Activated T-cell treated with anti-CD3 and anti-CD28 coated beads, Interleukin-2, amount 50 U/mL, for 24 hours (primary cell): Measurements from ENCODE around the gene PDE4D.

Experiments
- DNase-seq: peaks from one replicate; pipeline ENCODE4 v3.0.0-alpha.2; 2020
- H3K27ac Mint-ChIP-seq: 2 replicates; pipeline ENCODE4 v1.8.0; 2020; ENCODE audit warnings: mild to moderate bottlenecking, mixed read lengths
- H3K27me3 Mint-ChIP-seq: 2 replicates; pipeline ENCODE4 v1.8.0; 2020; ENCODE audit warnings: mixed read lengths
- H3K36me3 Mint-ChIP-seq: 2 replicates; pipeline ENCODE4 v1.8.0; 2020; ENCODE audit warnings: low read depth, mixed read lengths
- H3K4me1 Mint-ChIP-seq: 2 replicates; pipeline ENCODE4 v1.8.0; 2020; ENCODE audit warnings: low read depth, mixed read lengths
- H3K4me3 Mint-ChIP-seq: 2 replicates; pipeline ENCODE4 v1.8.0; 2020; ENCODE audit warnings: mild to moderate bottlenecking, moderate library complexity, mixed read lengths
- H3K9me3 Mint-ChIP-seq: 2 replicates; pipeline ENCODE4 v1.8.0; 2020; ENCODE audit warnings: mixed read lengths

Gene PDE4D

GRCh38 chr5:58946230-58946629 is 947.3 kb downstream of the PDE4D start:
- no peaks in the 10 kb centered on the region for H3K27me3 Mint-ChIP-seq
- DNase-seq: no peak
- peaks cover 4% of the 10 kb centered on the region for H3K9me3 Mint-ChIP-seq
- H3K4me1 Mint-ChIP-seq: no peaks in the 10 kb centered on the region
- no peak overlapping the region for H3K27ac Mint-ChIP-seq
- no peaks in the 10 kb centered on the region for H3K36me3 Mint-ChIP-seq
- H3K4me3 Mint-ChIP-seq: no peak overlapping the region

DNA sequence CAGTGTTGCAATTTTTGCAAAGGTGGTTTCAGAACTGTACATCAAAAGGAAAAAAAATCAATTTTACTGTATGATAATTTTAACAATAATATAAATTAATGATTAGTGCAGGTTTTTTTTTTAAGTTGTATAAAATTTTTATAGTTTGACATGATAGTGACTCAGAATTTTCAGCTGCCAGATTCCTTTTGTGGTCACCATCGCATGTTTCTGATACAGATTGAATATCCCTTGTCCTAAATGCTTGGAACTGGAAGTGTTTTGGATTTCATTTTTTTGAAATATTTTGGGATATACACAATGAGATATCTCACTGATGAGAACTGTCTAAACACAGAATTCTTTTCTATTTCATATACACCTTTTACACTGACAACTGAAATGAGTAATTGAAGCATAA is 949.3 kb downstream of the PDE4D start:
- Mint-ChIP-seq H3K4me3 (no peak overlapping the region), H3K36me3 (no peaks in the 10 kb centered on the region), H3K9me3 (peaks cover 4% of the 10 kb centered on the region), H3K27me3 (no peaks in the 10 kb centered on the region), H3K27ac (no peak overlapping the region), H3K4me1 (no peaks in the 10 kb centered on the region)
- DNase-seq: no peak

DNA sequence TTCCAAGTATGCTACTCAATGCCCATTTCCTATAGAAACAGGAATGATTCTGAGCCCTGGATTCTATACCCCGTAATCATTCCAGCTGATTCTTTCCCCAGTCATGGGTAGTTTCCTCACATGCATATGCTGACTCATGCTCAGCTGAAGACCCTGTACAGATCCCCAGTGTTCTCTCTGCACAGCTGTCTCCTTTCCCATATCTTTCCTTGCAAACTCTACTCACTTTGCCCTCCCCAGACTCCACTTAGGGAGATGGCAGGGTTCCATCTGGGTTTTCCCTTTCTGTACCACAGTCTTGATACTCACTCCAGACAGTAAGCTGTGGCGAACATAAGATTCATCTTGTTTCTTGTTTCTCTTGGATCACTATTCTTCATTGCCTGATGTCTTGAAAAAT is 953.1 kb downstream of the PDE4D start:
- no peak for DNase-seq

DNA sequence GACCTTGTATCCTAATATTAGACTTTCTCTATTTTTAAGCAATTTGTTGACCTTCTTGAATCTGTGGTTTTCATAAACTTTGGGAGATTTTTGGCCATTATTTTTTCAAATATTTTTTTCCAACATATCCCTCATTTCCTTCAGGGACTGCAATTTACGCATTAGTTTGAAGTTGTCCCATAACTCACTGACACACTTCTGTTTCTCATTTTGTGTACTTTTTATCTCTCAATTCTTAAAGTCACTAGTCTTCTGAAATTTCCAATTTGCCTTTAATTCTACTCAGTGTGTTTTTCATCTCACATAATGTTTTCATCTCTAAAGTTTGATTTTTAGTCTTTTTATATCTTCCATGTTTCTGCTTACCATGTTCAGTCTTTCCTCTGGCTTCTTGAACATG is 953.9 kb downstream of the PDE4D start:
- no peaks in the 10 kb centered on the region for H3K27me3 Mint-ChIP-seq
- H3K36me3 Mint-ChIP-seq: no peaks in the 10 kb centered on the region
- peaks cover 13% of the 10 kb centered on the region for H3K4me1 Mint-ChIP-seq
- DNase-seq: no peak
- H3K9me3 Mint-ChIP-seq: peaks cover 4% of the 10 kb centered on the region
- H3K4me3 Mint-ChIP-seq: no peak overlapping the region
- H3K27ac Mint-ChIP-seq: no peak overlapping the region

More for the DNA sequence above, 953.1 kb downstream of the PDE4D start:
- Mint-ChIP-seq H3K36me3 (no peaks in the 10 kb centered on the region), H3K27me3 (no peaks in the 10 kb centered on the region), H3K9me3 (peaks cover 4% of the 10 kb centered on the region), H3K4me1 (peaks cover 7% of the 10 kb centered on the region), H3K4me3 (no peak overlapping the region), H3K27ac (no peak overlapping the region)

DNA sequence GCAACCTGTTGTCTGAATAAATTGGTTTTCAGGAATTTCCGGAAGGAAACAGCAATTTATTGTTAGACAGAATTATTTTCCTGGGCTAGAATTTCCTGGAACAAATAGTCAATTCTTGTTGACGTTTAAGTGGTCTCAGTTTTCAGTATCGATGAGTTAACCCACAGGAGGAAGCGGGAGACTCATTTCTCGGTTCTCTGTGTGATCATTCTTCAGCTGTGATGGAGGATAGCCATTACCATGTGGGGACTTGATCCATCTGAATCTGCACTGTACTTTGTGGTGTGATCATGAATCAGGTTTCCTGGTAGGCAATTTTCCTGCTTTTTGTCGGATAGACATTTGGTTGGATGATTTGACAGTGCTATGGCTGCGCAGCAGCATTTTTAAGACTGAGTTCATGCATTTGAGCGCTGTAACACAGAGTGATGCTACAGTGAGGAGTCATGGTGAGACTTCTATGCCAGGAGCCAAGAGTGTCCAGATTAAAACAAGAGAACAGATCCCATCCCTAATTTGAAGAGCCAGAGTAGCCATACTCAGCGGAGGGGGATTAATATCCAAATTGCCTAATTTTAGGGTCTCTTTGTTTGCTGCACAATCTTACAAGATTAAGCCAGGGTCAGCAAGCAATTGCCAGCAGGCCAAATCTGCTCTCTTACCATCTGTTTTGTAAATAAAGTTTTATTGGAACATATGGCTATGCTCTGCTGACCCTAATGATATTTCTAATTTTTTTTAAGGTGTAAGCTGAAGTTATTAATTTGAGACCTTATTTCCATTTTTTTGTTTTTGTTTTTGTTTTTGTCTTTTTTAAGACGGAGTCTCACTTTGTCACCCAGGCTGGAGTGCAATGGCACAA is 954.7 kb downstream of the PDE4D start:
- DNase-seq: no peak
- H3K9me3 Mint-ChIP-seq: peaks cover 4% of the 10 kb centered on the region
- no peaks in the 10 kb centered on the region for H3K36me3 Mint-ChIP-seq
- no peak overlapping the region for H3K27ac Mint-ChIP-seq
- H3K27me3 Mint-ChIP-seq: no peaks in the 10 kb centered on the region
- H3K4me1 Mint-ChIP-seq: peaks cover 21% of the 10 kb centered on the region
- H3K4me3 Mint-ChIP-seq: no peak overlapping the region

GRCh38 chr5:58937031-58937681 is 956.4 kb downstream of the PDE4D start:
- Mint-ChIP-seq H3K27me3 (no peaks in the 10 kb centered on the region), H3K4me3 (no peak overlapping the region), H3K36me3 (no peaks in the 10 kb centered on the region), H3K27ac (no peak overlapping the region), H3K9me3 (no peaks in the 10 kb centered on the region), H3K4me1 (peaks cover 28% of the 10 kb centered on the region)
- DNase-seq: no peak

DNA sequence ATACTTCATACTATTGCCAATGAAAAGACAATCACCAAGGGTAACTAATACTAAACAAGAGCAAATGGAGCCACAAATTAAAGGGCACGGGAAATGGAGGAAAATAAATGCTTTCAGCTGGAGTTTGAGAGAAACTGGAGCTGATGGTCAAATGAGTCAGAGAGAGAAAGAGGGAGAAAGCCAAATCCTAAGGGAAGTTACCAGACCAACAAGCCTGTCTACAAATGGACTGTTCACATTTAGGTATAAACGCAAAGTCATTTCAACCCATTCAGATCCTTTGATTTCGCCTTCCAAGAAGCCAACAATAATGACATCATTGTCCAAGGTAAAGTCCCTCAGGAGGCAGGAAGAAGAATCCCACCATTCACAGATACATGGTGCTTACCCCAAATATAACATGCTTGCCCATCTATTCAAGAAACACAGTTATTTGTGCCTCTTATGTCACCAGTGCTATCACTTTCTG is 958.9 kb downstream of the PDE4D start:
- Mint-ChIP-seq H3K4me3 (no peak overlapping the region), H3K4me1 (peaks cover 28% of the 10 kb centered on the region), H3K36me3 (no peaks in the 10 kb centered on the region), H3K9me3 (no peaks in the 10 kb centered on the region), H3K27ac (peak overlapping the region; percentile 63), H3K27me3 (peaks cover 3% of the 10 kb centered on the region)
- no peak for DNase-seq

DNA sequence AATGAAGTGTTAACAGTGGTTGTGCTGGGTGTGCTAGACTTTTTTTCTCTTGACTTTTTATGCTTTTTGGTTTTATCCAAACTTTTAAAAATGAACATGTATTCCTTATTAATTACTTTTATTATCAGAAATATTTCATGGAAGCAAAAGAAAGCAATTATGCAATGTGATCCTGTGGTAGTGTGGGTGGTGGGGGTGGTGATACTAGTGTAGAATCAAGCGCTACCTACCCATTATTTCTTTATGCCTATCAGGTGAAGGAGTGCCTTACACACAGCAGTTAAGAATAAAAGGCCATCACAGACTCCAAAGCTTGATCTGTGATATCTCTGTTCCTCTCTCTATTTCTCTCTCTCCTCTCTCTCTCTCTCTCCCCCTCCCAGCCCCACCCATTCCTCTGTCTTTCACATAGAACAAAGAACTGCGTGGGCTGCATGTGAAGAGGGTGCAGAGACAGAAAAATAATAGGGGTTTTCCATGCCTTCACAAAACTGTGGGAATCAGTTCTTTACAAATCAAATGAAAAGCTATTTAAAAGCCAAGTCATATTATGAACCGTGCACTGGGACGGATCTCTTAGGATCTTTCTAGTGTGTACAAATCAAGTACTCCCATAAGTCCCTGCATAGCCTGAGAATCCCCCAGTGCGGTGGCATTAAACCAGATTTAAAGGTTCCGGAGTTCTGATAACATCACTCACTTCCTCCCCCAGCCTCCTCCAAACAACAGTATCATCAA is 959.5 kb downstream of the PDE4D start:
- Mint-ChIP-seq H3K9me3 (no peaks in the 10 kb centered on the region), H3K27me3 (peaks cover 4% of the 10 kb centered on the region), H3K36me3 (no peaks in the 10 kb centered on the region), H3K4me3 (no peak overlapping the region), H3K4me1 (peaks cover 28% of the 10 kb centered on the region), H3K27ac (peak overlapping the region; percentile 63)
- no peak for DNase-seq

DNA sequence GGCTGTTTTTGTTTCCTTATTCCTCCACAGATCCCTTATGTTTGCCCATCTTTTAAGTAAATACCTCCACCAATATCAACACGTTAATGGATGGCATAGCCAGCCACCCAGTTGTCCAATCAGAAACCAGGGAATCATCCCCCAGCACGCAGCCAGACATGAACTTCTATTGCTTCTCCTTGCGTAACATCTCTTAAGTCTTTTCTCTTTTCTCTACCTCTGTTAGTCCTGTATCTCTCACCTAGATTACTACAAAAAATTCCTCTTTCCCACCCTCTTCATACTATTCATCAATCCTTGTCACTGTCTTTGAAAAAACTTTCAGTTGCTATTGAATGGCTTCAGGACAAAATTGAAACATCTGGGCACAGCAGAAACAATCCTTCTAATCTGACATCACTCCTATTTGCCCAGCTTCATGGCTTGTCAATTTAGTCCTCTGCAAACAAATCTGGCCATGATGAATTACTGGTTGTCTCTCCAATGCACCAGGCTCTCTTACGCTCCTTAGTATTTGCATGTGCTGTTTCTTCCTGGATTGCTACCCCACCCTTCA is 961.4 kb downstream of the PDE4D start:
- no peak overlapping the region for H3K4me3 Mint-ChIP-seq
- DNase-seq: no peak
- H3K4me1 Mint-ChIP-seq: peaks cover 27% of the 10 kb centered on the region
- H3K27me3 Mint-ChIP-seq: peaks cover 4% of the 10 kb centered on the region
- no peaks in the 10 kb centered on the region for H3K9me3 Mint-ChIP-seq
- no peaks in the 10 kb centered on the region for H3K36me3 Mint-ChIP-seq
- no peak overlapping the region for H3K27ac Mint-ChIP-seq

DNA sequence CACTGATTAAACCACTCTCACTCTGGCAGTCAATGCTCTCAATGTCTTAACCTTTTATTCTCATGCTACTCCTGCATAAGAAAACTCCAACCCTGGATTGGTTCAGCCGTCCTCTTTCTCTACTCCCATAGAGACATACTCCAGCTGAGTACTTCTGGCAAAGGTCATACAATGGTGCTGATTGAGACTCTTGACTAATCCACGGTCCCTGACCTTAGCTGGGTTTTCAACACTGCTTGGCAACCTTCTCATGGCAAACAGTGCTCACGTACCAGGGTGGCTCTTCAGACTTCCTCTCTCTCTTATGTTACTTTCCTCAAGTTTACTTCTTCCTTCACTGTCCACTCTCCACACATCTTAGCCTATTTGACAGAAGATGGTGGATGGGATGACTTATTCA is 963.0 kb downstream of the PDE4D start:
- Mint-ChIP-seq H3K9me3 (no peaks in the 10 kb centered on the region), H3K4me3 (no peak overlapping the region), H3K36me3 (no peaks in the 10 kb centered on the region), H3K27ac (no peak overlapping the region), H3K27me3 (peaks cover 4% of the 10 kb centered on the region), H3K4me1 (peaks cover 43% of the 10 kb centered on the region)
- DNase-seq: no peak

- Mint-ChIP-seq H3K36me3 (no peaks in the 10 kb centered on the region), H3K4me3 (no peak overlapping the region), H3K27ac (no peak overlapping the region), H3K4me1 (peaks cover 43% of the 10 kb centered on the region), H3K9me3 (no peaks in the 10 kb centered on the region), H3K27me3 (peaks cover 4% of the 10 kb centered on the region)
- DNase-seq: no peak
Measured at GRCh38 chr5:58929726-58930125, 963.8 kb downstream of the PDE4D start.

DNA sequence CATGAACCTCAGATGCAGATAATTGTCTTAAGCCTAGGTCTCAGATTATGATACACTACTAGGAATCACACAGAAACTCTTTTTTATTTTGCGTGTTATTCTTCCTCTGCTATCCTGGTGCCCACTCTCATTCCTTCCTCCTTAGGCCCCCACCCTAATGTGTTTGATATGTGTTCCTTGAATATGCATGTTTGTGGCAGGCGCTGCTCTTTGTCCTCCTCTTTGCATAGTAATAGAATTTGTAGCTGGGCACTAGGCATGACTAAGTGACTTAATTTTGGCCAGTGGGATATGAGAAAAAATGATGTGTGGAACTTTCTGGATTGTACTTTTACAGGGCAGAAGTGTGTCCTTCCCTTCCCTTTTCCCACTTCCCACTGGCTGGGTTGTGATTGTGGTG is 965.6 kb downstream of the PDE4D start:
- no peaks in the 10 kb centered on the region for H3K9me3 Mint-ChIP-seq
- no peaks in the 10 kb centered on the region for H3K36me3 Mint-ChIP-seq
- peaks cover 32% of the 10 kb centered on the region for H3K4me1 Mint-ChIP-seq
- peaks cover 4% of the 10 kb centered on the region for H3K27me3 Mint-ChIP-seq
- H3K27ac Mint-ChIP-seq: no peak overlapping the region
- no peak overlapping the region for H3K4me3 Mint-ChIP-seq
- DNase-seq: no peak

- DNase-seq: no peak
- Mint-ChIP-seq H3K27me3 (peaks cover 4% of the 10 kb centered on the region), H3K9me3 (no peaks in the 10 kb centered on the region), H3K4me3 (no peak overlapping the region), H3K4me1 (peaks cover 32% of the 10 kb centered on the region), H3K36me3 (no peaks in the 10 kb centered on the region), H3K27ac (no peak overlapping the region)
Measured at GRCh38 chr5:58927181-58927580, 966.3 kb downstream of the PDE4D start.

DNA sequence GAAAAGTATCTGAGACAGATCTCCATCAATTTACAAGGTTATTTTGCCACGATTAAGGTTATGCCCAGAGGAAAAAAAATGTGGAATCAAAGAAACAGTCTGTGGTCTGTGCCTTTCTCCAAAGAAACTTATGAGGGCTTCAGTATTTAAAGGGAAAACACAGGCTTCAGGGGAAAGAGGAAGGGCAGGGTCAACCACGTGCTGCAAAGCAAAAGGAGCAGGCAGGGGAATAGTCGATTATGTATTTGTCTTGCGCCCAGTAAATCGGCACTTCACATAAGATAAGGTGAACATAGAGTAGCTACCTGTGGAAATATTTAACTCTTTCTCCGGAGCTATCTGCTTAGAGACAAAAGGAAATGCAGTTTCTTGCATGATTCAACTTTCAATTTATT is 967.0 kb downstream of the PDE4D start:
- H3K27me3 Mint-ChIP-seq: peaks cover 4% of the 10 kb centered on the region
- H3K9me3 Mint-ChIP-seq: no peaks in the 10 kb centered on the region
- H3K27ac Mint-ChIP-seq: peak overlapping the region; percentile 95
- DNase-seq: no peak
- no peaks in the 10 kb centered on the region for H3K36me3 Mint-ChIP-seq
- peaks cover 32% of the 10 kb centered on the region for H3K4me1 Mint-ChIP-seq
- peak overlapping the region; percentile 2 for H3K4me3 Mint-ChIP-seq
